ENCODE measurements around the gene ZW10.

ZW10 gene

GRCh38 chr11:113701491-113701890, 72.0 kb downstream of the ZW10 start:
- TF ChIP-seq EZH2phosphoT487 (conservative IDR thresholded peaks at IDR 0.05; ENCODE audit: low read length) (no peak), CTCF (IDR thresholded peaks at IDR 0.05; ENCODE audit: insufficient read depth, low read length, poor library complexity, severe bottlenecking) (no peak)
- Histone ChIP-seq H3K9ac (ENCODE audit: low read length) (no peak overlapping the region), H3K4me3 (ENCODE audit: insufficient read depth, low read length, poor library complexity, severe bottlenecking) (no peak overlapping the region), H2AFZ (ENCODE audit: low read depth, low read length, severe bottlenecking) (no peak overlapping the region), H3K4me2 (ENCODE audit: low read depth, low read length, poor library complexity, severe bottlenecking) (no peak overlapping the region), H3K79me2 (ENCODE audit: insufficient read depth, low read length) (no peaks in the 10 kb centered on the region), H3K27me3 (ENCODE audit: low read length) (no peaks in the 10 kb centered on the region), H3F3A (ENCODE audit: insufficient read depth) (no peaks in the 10 kb centered on the region), H3K27ac (ENCODE audit: low read depth, low read length) (no peak overlapping the region), H3K9me2 (replicated peaks; ENCODE audit: insufficient read depth, low read length) (no peaks in the 10 kb centered on the region), H3K36me3 (ENCODE audit: low read length) (no peaks in the 10 kb centered on the region), H4K20me1 (ENCODE audit: low read depth, low read length) (no peaks in the 10 kb centered on the region), H3K9me3 (ENCODE audit: insufficient read depth, low read length) (no peaks in the 10 kb centered on the region)

- Histone ChIP-seq H3K27me3 (ENCODE audit: low read length) (no peaks in the 10 kb centered on the region), H3K79me2 (ENCODE audit: insufficient read depth, low read length) (no peaks in the 10 kb centered on the region), H4K20me1 (ENCODE audit: low read depth, low read length) (no peaks in the 10 kb centered on the region), H3K9me3 (ENCODE audit: insufficient read depth, low read length) (no peaks in the 10 kb centered on the region), H3K36me3 (ENCODE audit: low read length) (no peaks in the 10 kb centered on the region), H3K9ac (ENCODE audit: low read length) (no peak overlapping the region), H3K27ac (ENCODE audit: low read depth, low read length) (no peak overlapping the region), H3K4me3 (ENCODE audit: insufficient read depth, low read length, poor library complexity, severe bottlenecking) (no peak overlapping the region), H3K4me2 (ENCODE audit: low read depth, low read length, poor library complexity, severe bottlenecking) (no peak overlapping the region), H3K9me2 (replicated peaks; ENCODE audit: insufficient read depth, low read length) (no peaks in the 10 kb centered on the region), H2AFZ (ENCODE audit: low read depth, low read length, severe bottlenecking) (no peak overlapping the region), H3F3A (ENCODE audit: insufficient read depth) (no peaks in the 10 kb centered on the region)
- TF ChIP-seq EZH2phosphoT487 (conservative IDR thresholded peaks at IDR 0.05; ENCODE audit: low read length) (no peak), CTCF (IDR thresholded peaks at IDR 0.05; ENCODE audit: insufficient read depth, low read length, poor library complexity, severe bottlenecking) (no peak)
These were observed 75.0 kb downstream of the ZW10 start for GRCh38 chr11:113698515-113698914.

GRCh38 chr11:113697756-113698407, 75.6 kb downstream of the ZW10 start:
- no peaks in the 10 kb centered on the region for H3K79me2 ChIP-seq (ENCODE audit: insufficient read depth, low read length)
- no peak overlapping the region for H3K27ac ChIP-seq (ENCODE audit: low read depth, low read length)
- TF ChIP-seq CTCF (IDR thresholded peaks at IDR 0.05; ENCODE audit: insufficient read depth, low read length, poor library complexity, severe bottlenecking): no peak
- TF ChIP-seq EZH2phosphoT487 (conservative IDR thresholded peaks at IDR 0.05; ENCODE audit: low read length): no peak
- H2AFZ ChIP-seq (ENCODE audit: low read depth, low read length, severe bottlenecking): no peak overlapping the region
- no peaks in the 10 kb centered on the region for H3K9me2 ChIP-seq (replicated peaks; ENCODE audit: insufficient read depth, low read length)
- no peaks in the 10 kb centered on the region for H4K20me1 ChIP-seq (ENCODE audit: low read depth, low read length)
- H3K27me3 ChIP-seq (ENCODE audit: low read length): no peaks in the 10 kb centered on the region
- no peaks in the 10 kb centered on the region for H3K36me3 ChIP-seq (ENCODE audit: low read length)
- H3K9me3 ChIP-seq (ENCODE audit: insufficient read depth, low read length): no peaks in the 10 kb centered on the region
- no peak overlapping the region for H3K9ac ChIP-seq (ENCODE audit: low read length)
- H3K4me3 ChIP-seq (ENCODE audit: insufficient read depth, low read length, poor library complexity, severe bottlenecking): no peak overlapping the region
- no peak overlapping the region for H3K4me2 ChIP-seq (ENCODE audit: low read depth, low read length, poor library complexity, severe bottlenecking)
- no peaks in the 10 kb centered on the region for H3F3A ChIP-seq (ENCODE audit: insufficient read depth)
